Nephron (organoid): ENCODE data around the gene MAL.

ENCODE experiments used
- H3K27ac Mint-ChIP-seq, 3 experiments: 2 replicates each; pipeline ENCODE4 v1.8.0; 2020; ENCODE audit warnings: mixed read lengths in 3 of 3, mild to moderate bottlenecking in 2 of 3, moderate library complexity in 1 of 3
- H3K27me3 Mint-ChIP-seq: 2 replicates; pipeline ENCODE4 v1.8.0; 2021; ENCODE audit warnings: low read depth, mild to moderate bottlenecking, moderate library complexity, mixed read lengths
- H3K36me3 Mint-ChIP-seq: 2 replicates; pipeline ENCODE4 v1.8.0; 2020; ENCODE audit warnings: low read depth, mixed read lengths
- H3K4me1 Mint-ChIP-seq: 2 replicates; pipeline ENCODE4 v1.8.0; 2020; ENCODE audit warnings: mixed read lengths
- H3K4me3 Mint-ChIP-seq, 3 experiments: 2 replicates each; pipeline ENCODE4 v1.8.0; 2020; ENCODE audit warnings: mild to moderate bottlenecking in 3 of 3, mixed read lengths in 3 of 3, moderate library complexity in 2 of 3
- H3K9me3 Mint-ChIP-seq: 2 replicates; pipeline ENCODE4 v1.8.0; 2020; ENCODE audit warnings: mixed read lengths
- CTCF ChIP-seq, 3 experiments: fragments of 200-600 bp; sonication (generic); IDR thresholded peaks; one replicate each; pipeline ENCODE4 v1.5.0; 2021; ENCODE audit warnings: antibody characterized with exemption in 3 of 3; ENCODE audit not compliant: unreplicated experiment in 3 of 3

The MAL gene

GRCh38 chr2:95027369-95027720 is 1.8 kb downstream of the MAL start:
- Mint-ChIP-seq H3K27me3 (peaks cover 95% of the 10 kb centered on the region), H3K4me1 (peaks cover 27% of the 10 kb centered on the region), H3K9me3 (no peaks in the 10 kb centered on the region), H3K4me3 (peak overlapping the region; percentile 87 to 92 (median 91)), H3K27ac (peak overlapping the region in 2 of 3 experiments; percentile 35 to 90), H3K36me3 (peaks cover 6% of the 10 kb centered on the region)
- no peak for TF ChIP-seq CTCF (IDR thresholded peaks at IDR 0.05; ENCODE audit: unreplicated experiment in 3 of 3)

GRCh38 chr2:95029898-95030341 is 4.4 kb downstream of the MAL start:
- TF ChIP-seq CTCF (IDR thresholded peaks at IDR 0.05; ENCODE audit: unreplicated experiment in 3 of 3) = no peak
- H3K4me1 Mint-ChIP-seq = peaks cover 18% of the 10 kb centered on the region
- H3K27me3 Mint-ChIP-seq = peaks cover 82% of the 10 kb centered on the region
- H3K36me3 Mint-ChIP-seq = peaks cover 6% of the 10 kb centered on the region
- H3K27ac Mint-ChIP-seq = no peak overlapping the region
- no peaks in the 10 kb centered on the region for H3K9me3 Mint-ChIP-seq
- H3K4me3 Mint-ChIP-seq = peak overlapping the region; percentile 17 to 27 (median 18)

GRCh38 chr2:95030496-95030895 is 5.0 kb downstream of the MAL start:
- Mint-ChIP-seq H3K27me3 (peaks cover 77% of the 10 kb centered on the region), H3K27ac (peak overlapping the region in 1 of 3 experiments; percentile 12), H3K36me3 (peaks cover 6% of the 10 kb centered on the region), H3K4me3 (peak overlapping the region in 1 of 3 experiments; percentile 50), H3K9me3 (no peaks in the 10 kb centered on the region), H3K4me1 (peaks cover 18% of the 10 kb centered on the region)
- no peak for TF ChIP-seq CTCF (IDR thresholded peaks at IDR 0.05; ENCODE audit: unreplicated experiment in 3 of 3)

- Mint-ChIP-seq H3K4me1 (peaks cover 13% of the 10 kb centered on the region), H3K27me3 (peaks cover 75% of the 10 kb centered on the region), H3K27ac (no peak overlapping the region), H3K4me3 (no peak overlapping the region), H3K36me3 (peaks cover 6% of the 10 kb centered on the region), H3K9me3 (no peaks in the 10 kb centered on the region)
- no peak for TF ChIP-seq CTCF (IDR thresholded peaks at IDR 0.05; ENCODE audit: unreplicated experiment in 3 of 3)
These were observed 5.7 kb downstream of the MAL start for GRCh38 chr2:95031076-95031725.

GRCh38 chr2:95031726-95032116 is 6.2 kb downstream of the MAL start:
- H3K27me3 Mint-ChIP-seq = peaks cover 71% of the 10 kb centered on the region
- peaks cover 6% of the 10 kb centered on the region for H3K36me3 Mint-ChIP-seq
- TF ChIP-seq CTCF (IDR thresholded peaks at IDR 0.05; ENCODE audit: unreplicated experiment in 3 of 3) = no peak
- no peak overlapping the region for H3K27ac Mint-ChIP-seq
- peaks cover 9% of the 10 kb centered on the region for H3K4me1 Mint-ChIP-seq
- H3K4me3 Mint-ChIP-seq = no peak overlapping the region
- peaks cover 4% of the 10 kb centered on the region for H3K9me3 Mint-ChIP-seq

GRCh38 chr2:95032341-95032740 is 6.8 kb downstream of the MAL start:
- peaks cover 10% of the 10 kb centered on the region for H3K9me3 Mint-ChIP-seq
- TF ChIP-seq CTCF (IDR thresholded peaks at IDR 0.05; ENCODE audit: unreplicated experiment in 3 of 3) = no peak
- peaks cover 68% of the 10 kb centered on the region for H3K27me3 Mint-ChIP-seq
- no peak overlapping the region for H3K4me3 Mint-ChIP-seq
- peaks cover 3% of the 10 kb centered on the region for H3K4me1 Mint-ChIP-seq
- no peak overlapping the region for H3K27ac Mint-ChIP-seq
- H3K36me3 Mint-ChIP-seq = peaks cover 5% of the 10 kb centered on the region
